Liver (tissue), 3 donors: ENCODE measurements around the gene GMEB2.

Experiments
- CTCF ChIP-seq: fragments of 150-350 bp; IDR thresholded peaks from 2 replicates; pipeline ENCODE4 v1.5.1; 2017; ENCODE audit warnings: improper control_type of control experiment, low read depth, low read length; ENCODE audit not compliant: missing input control
- EGR1 ChIP-seq, 2 donors: IDR thresholded peaks; 2 replicates each; pipeline ENCODE4 v1.6.1; 2016 to 2018; ENCODE audit warnings: antibody characterized with exemption in 2 of 2, low read depth in 2 of 2
- FOXA1 ChIP-seq: IDR thresholded peaks from 2 replicates; pipeline ENCODE4 v1.6.1; 2016; ENCODE audit warnings: antibody characterized with exemption
- donor health status: healthy.
- donor health status: healthy.

GRCh38 chr20:63662813-63663189 lies 35.9 kb upstream of the GMEB2 start:
- TF ChIP-seq EGR1 (IDR thresholded peaks at IDR 0.05; ENCODE audit: low read depth in 2 of 2) (no peak), CTCF (no peak), FOXA1 (no peak)
